Esophagus (tissue), 2 donors: ENCODE data around the gene ACSL3. TPM values are rescaled to one million over a fixed set of nuclear protein-coding genes. Genes with fewer than 3 reads are reported as not detected.

ENCODE experiments used
- H3K27ac ChIP-seq, 2 donors: one replicate each; pipeline ENCODE4 v1.5.1; 2013; ENCODE audit warnings: low read depth in 2 of 2, mild to moderate bottlenecking in 2 of 2, inconsistent platforms in 1 of 2, low read length in 1 of 2, moderate library complexity in 1 of 2
- H3K27me3 ChIP-seq, 2 donors: one replicate each; pipeline ENCODE4 v1.6.1; 2013; ENCODE audit warnings: low read length in 2 of 2, control low read depth in 1 of 2, mild to moderate bottlenecking in 1 of 2; ENCODE audit not compliant: insufficient read depth in 2 of 2, control insufficient read depth in 1 of 2
- H3K36me3 ChIP-seq, 2 donors: one replicate each; pipeline ENCODE4 v1.6.1; 2013; ENCODE audit warnings: low read length in 1 of 2; ENCODE audit not compliant: control insufficient read depth in 2 of 2, insufficient read depth in 2 of 2
- H3K4me1 ChIP-seq, 2 donors: one replicate each; pipeline ENCODE4 v1.6.1; 2013; ENCODE audit warnings: low read length in 1 of 2; ENCODE audit not compliant: control insufficient read depth in 2 of 2, insufficient read depth in 2 of 2
- H3K4me3 ChIP-seq, 2 donors: one replicate each; pipeline ENCODE4 v1.5.1; 2013; ENCODE audit warnings: low read length in 2 of 2, mild to moderate bottlenecking in 2 of 2, low read depth in 1 of 2, moderate library complexity in 1 of 2
- H3K9me3 ChIP-seq, 2 donors: one replicate each; pipeline ENCODE4 v1.6.1; 2013; ENCODE audit warnings: mild to moderate bottlenecking in 2 of 2, low read depth in 1 of 2, low read length in 1 of 2, moderate library complexity in 1 of 2; ENCODE audit not compliant: control insufficient read depth in 2 of 2, insufficient read depth in 1 of 2
- whole genome bisulfite sequencing, 2 donors: extraction: QIAGEN DNeasy Blood & Tissue Kit; methylation state at CpG; one replicate each; pipeline ENCODE4 v1.1.7; 2013; 5-methylcytosine and 5-hydroxymethylcytosine counted together
- polyA plus RNA-seq, 2 donors: library from polyadenylated mRNA; stranded (reverse); fragments of 200-250 nt; gene quantifications; one replicate each; pipeline ENCODE4 v1.2.3, GENCODE V29; 2013
- donor health status: healthy with polysubstance abuse.
- donor health status: Bipolar disorder and iron deficiency.

Gene ACSL3
- polyA plus RNA-seq, 2 donors: 21.4 to 43.9 TPM

- Histone ChIP-seq H3K4me1 (no peaks in the 10 kb centered on the region), H3K36me3 (no peaks in the 10 kb centered on the region), H3K4me3 (no peak overlapping the region), H3K27ac (no peak overlapping the region), H3K27me3 (no peaks in the 10 kb centered on the region), H3K9me3 (no peaks in the 10 kb centered on the region)
- WGBS, 2 donors: 61% methylated on average over 4 of the region's 4 CpGs
Measured at GRCh38 chr2:222891890-222892289, 31.1 kb downstream of the ACSL3 start.

GRCh38 chr2:222892321-222892720, 31.5 kb downstream of the ACSL3 start:
- Histone ChIP-seq H3K4me1 (no peaks in the 10 kb centered on the region), H3K36me3 (no peaks in the 10 kb centered on the region), H3K4me3 (no peak overlapping the region), H3K27ac (no peak overlapping the region), H3K27me3 (no peaks in the 10 kb centered on the region), H3K9me3 (no peaks in the 10 kb centered on the region)
- 66 to 73% methylated on average over 2 of the region's 2 CpGs for WGBS, 2 donors

GRCh38 chr2:222892761-222893160, 31.9 kb downstream of the ACSL3 start:
- Histone ChIP-seq H3K36me3 (no peaks in the 10 kb centered on the region), H3K4me1 (no peaks in the 10 kb centered on the region), H3K9me3 (no peaks in the 10 kb centered on the region), H3K27me3 (no peaks in the 10 kb centered on the region), H3K4me3 (no peak overlapping the region), H3K27ac (no peak overlapping the region)
- 82 to 87% methylated on average over 1 of the region's 1 CpG for WGBS, 2 donors

DNA sequence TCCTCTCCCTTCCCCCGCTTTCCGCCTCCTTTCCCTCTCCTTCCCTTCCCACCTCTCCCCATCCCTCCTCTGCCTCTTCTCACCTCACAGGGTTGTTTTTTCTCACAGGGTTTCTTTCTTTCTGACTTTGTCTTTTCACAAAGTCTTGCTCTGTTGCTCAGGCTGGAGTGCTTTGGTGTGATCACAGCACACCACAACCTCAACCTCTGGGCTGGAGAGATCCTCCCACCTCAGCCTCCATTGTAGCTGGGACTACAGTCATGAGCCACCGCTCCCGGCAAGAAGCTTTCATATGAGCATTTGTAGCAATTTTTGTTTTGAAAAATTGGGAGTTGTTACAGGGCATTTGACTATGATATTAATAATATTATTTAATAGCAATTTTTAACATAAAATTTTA, 32.9 kb downstream of the ACSL3 start:
- no peaks in the 10 kb centered on the region for H3K36me3 ChIP-seq
- H3K4me3 ChIP-seq: no peak overlapping the region
- 100% methylated on average over 4 of the region's 4 CpGs for WGBS, 2 donors
- no peaks in the 10 kb centered on the region for H3K4me1 ChIP-seq
- no peak overlapping the region for H3K27ac ChIP-seq
- H3K9me3 ChIP-seq: no peaks in the 10 kb centered on the region
- no peaks in the 10 kb centered on the region for H3K27me3 ChIP-seq

DNA sequence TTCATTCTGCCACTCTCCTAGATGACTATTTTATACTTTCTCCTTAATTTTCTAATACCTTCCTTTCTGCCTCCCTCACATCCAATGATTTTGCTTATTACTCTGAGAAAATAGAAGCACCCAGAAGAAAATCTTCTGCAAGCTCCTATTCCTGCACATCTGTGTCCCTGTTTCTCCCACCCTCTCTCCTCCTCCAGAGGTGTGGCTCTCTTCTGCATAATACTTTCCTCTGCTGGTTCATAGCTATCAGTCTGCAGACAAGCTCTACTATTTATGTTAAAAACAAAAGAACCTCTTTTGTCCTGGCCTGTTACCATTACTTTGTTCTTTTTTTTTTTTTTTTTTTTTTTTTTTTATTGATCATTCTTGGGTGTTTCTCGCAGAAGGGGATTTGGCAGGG, 34.3 kb downstream of the ACSL3 start:
- no peak overlapping the region for H3K4me3 ChIP-seq
- WGBS, 2 donors: no CpG with 5 or more reads among the region's 1 CpG
- no peaks in the 10 kb centered on the region for H3K36me3 ChIP-seq
- no peaks in the 10 kb centered on the region for H3K9me3 ChIP-seq
- no peak overlapping the region for H3K27ac ChIP-seq
- H3K27me3 ChIP-seq: no peaks in the 10 kb centered on the region
- H3K4me1 ChIP-seq: no peaks in the 10 kb centered on the region

DNA sequence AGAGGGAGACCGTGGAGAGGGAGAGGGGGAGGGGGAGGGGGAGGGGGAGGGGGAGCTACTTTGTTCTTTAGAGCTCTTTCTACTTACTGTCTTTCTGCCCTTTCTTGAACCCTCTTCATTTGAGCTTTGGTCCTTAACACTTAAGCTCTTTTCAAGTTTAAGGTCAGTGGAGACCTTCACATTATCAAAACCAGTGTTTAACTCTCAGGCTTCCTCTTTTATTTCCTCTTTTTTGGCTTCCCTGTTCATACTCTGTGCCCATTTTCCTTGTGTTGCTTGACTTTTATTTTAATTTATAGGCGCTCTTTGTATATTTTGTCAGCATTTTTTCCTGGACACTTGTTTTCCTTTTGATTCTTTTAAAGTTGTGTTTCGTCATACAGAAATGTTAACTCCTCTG, 37.1 kb downstream of the ACSL3 start:
- Histone ChIP-seq H3K27ac (no peak overlapping the region), H3K4me3 (no peak overlapping the region), H3K36me3 (no peaks in the 10 kb centered on the region), H3K9me3 (no peaks in the 10 kb centered on the region), H3K27me3 (no peaks in the 10 kb centered on the region), H3K4me1 (no peaks in the 10 kb centered on the region)
- 90 to 93% methylated on average over 2 of the region's 3 CpGs for WGBS, 2 donors

DNA sequence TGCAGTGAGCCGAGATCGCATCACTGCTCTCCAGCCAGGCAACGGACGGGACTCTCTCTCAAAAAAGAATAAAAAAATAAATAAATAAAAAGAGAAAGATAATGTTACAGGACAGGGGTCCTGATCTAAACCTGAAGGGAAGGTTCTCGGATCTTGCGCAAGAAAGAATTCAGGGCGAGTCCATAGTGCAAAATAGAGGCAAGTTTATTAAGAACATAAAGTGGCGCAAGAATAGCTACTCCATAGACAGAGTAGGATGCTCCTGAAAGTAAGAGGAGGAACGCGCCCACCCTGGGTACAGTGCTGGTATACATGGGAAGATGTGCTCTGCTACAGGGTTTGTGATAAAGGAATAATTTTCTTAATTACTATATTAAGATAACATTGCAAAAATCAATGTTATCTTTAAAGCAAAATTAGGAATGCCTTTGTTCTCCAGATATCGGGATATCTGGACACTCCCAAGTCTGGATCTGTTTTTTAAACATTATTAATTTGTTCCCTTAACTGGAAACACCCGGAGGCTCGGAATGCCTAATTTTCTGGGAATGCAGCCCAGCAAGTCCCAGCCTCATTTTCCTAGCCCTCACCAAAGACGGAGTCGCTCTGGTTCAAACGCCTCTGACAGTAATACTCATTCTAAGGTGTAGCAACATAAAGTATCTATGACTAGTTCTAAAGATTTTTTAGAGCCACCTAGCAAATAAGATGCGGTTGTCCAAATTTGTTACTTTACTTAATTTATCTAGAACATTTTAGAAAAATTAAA, 38.8 kb downstream of the ACSL3 start:
- Histone ChIP-seq H3K9me3 (no peaks in the 10 kb centered on the region), H3K4me1 (no peaks in the 10 kb centered on the region), H3K4me3 (no peak overlapping the region), H3K36me3 (no peaks in the 10 kb centered on the region), H3K27me3 (no peaks in the 10 kb centered on the region), H3K27ac (no peak overlapping the region)
- 76 to 81% methylated on average over 17 of the region's 17 CpGs for WGBS, 2 donors

DNA sequence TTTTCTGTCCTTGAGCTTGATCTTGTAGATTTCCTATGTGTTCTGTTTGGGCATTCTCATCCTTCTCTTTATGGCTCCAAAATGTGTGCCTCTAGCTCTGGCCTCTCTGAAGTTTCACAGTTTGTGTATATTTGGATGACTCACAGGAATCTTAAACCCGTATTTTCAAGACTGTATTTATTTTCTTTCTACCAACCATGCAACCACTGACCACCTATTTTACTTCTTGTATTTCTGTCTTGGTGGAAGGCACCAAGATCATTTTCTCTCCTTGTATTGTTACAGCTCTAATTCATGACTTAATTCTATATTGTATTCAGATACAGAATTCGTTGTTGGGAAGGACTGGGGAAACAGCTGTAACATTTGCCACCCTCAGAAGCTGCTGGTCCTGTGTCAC, 39.5 kb downstream of the ACSL3 start:
- H3K9me3 ChIP-seq: no peaks in the 10 kb centered on the region
- H3K4me1 ChIP-seq: no peaks in the 10 kb centered on the region

DNA sequence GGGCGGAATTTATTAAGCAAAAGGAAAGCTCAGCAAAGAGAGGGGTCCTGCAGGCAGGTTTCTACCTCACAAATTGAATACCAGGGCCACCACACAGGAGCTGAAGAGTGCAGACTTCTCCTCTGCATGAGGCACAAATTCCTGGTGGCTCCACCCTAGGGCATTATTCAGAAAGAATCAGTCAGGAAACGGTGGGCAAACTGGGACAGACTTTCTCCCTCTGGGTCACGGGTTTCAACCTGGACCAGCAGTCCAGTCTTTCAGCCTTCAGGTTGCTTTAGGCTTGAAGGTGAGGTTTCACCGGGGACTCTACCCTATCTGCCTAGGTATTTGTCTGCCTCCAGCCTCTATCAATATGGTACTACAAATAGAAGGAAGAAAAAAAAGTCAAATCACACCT, 41.8 kb downstream of the ACSL3 start:
- Histone ChIP-seq H3K36me3 (peaks cover 0 to 3% of the 10 kb centered on the region in 2 donors), H3K27me3 (no peaks in the 10 kb centered on the region), H3K4me3 (no peak overlapping the region), H3K27ac (no peak overlapping the region), H3K4me1 (no peaks in the 10 kb centered on the region), H3K9me3 (no peaks in the 10 kb centered on the region)
- 72 to 78% methylated on average over 4 of the region's 4 CpGs for WGBS, 2 donors

More for the DNA sequence above, 39.5 kb downstream of the ACSL3 start:
- Histone ChIP-seq H3K4me3 (no peak overlapping the region), H3K27me3 (no peaks in the 10 kb centered on the region), H3K27ac (no peak overlapping the region), H3K36me3 (no peaks in the 10 kb centered on the region)
- 31 to 49% methylated on average over 2 of the region's 2 CpGs for WGBS, 2 donors
